ENCODE data around the gene GFPT2.

Gene GFPT2

GRCh38 chr5:180350711-180351465 lies 2.2 kb downstream of the GFPT2 start:
- H3K9me3 ChIP-seq (ENCODE audit: insufficient read depth, low read length): no peaks in the 10 kb centered on the region
- DNase-seq (ENCODE audit: low read depth, low spot score): no peak
- H3K9ac ChIP-seq (ENCODE audit: insufficient read length, low read depth): no peak overlapping the region
- peak overlapping the region; percentile 11 for H3K4me3 ChIP-seq (ENCODE audit: insufficient read length, low read depth)
- peaks cover 25% of the 10 kb centered on the region for H3K27me3 ChIP-seq (ENCODE audit: insufficient read depth, insufficient read length)
- H3K4me1 ChIP-seq (ENCODE audit: insufficient read depth, insufficient read length): peaks cover 16% of the 10 kb centered on the region
- peaks cover 44% of the 10 kb centered on the region for H3K36me3 ChIP-seq (ENCODE audit: insufficient read depth, insufficient read length, low read length)
- TF ChIP-seq ZNF274 (IDR thresholded peaks at IDR 0.05; ENCODE audit: low read depth, low read length) (no peak), YY1 (IDR thresholded peaks at IDR 0.05; ENCODE audit: insufficient read depth, insufficient read length) (no peak), SUZ12 (IDR thresholded peaks at IDR 0.05; ENCODE audit: extremely low read depth, insufficient read depth, insufficient read length) (no peak)

- no peak for DNase-seq (ENCODE audit: low read depth, low spot score)
- peaks cover 21% of the 10 kb centered on the region for H3K4me1 ChIP-seq (ENCODE audit: insufficient read depth, insufficient read length)
- H3K4me3 ChIP-seq (ENCODE audit: insufficient read length, low read depth): no peak overlapping the region
- no peaks in the 10 kb centered on the region for H3K9me3 ChIP-seq (ENCODE audit: insufficient read depth, low read length)
- H3K27me3 ChIP-seq (ENCODE audit: insufficient read depth, insufficient read length): peaks cover 19% of the 10 kb centered on the region
- H3K9ac ChIP-seq (ENCODE audit: insufficient read length, low read depth): no peak overlapping the region
- TF ChIP-seq ZNF274 (IDR thresholded peaks at IDR 0.05; ENCODE audit: low read depth, low read length): no peak
- no peak for TF ChIP-seq YY1 (IDR thresholded peaks at IDR 0.05; ENCODE audit: insufficient read depth, insufficient read length)
- no peak for TF ChIP-seq SUZ12 (IDR thresholded peaks at IDR 0.05; ENCODE audit: extremely low read depth, insufficient read depth, insufficient read length)
- H3K36me3 ChIP-seq (ENCODE audit: insufficient read depth, insufficient read length, low read length): peaks cover 50% of the 10 kb centered on the region
These were observed 2.8 kb downstream of the GFPT2 start for GRCh38 chr5:180350296-180350695.

- Histone ChIP-seq H3K36me3 (ENCODE audit: insufficient read depth, insufficient read length, low read length) (peaks cover 55% of the 10 kb centered on the region), H3K4me1 (ENCODE audit: insufficient read depth, insufficient read length) (peaks cover 23% of the 10 kb centered on the region), H3K4me3 (ENCODE audit: insufficient read length, low read depth) (no peak overlapping the region), H3K9ac (ENCODE audit: insufficient read length, low read depth) (no peak overlapping the region), H3K27me3 (ENCODE audit: insufficient read depth, insufficient read length) (peaks cover 11% of the 10 kb centered on the region), H3K9me3 (ENCODE audit: insufficient read depth, low read length) (no peaks in the 10 kb centered on the region)
- no peak for DNase-seq (ENCODE audit: low read depth, low spot score)
- TF ChIP-seq YY1 (IDR thresholded peaks at IDR 0.05; ENCODE audit: insufficient read depth, insufficient read length): no peak
- TF ChIP-seq SUZ12 (IDR thresholded peaks at IDR 0.05; ENCODE audit: extremely low read depth, insufficient read depth, insufficient read length): no peak
These were observed 3.7 kb downstream of the GFPT2 start for GRCh38 chr5:180349391-180349790.

GRCh38 chr5:180348336-180348735 lies 4.8 kb downstream of the GFPT2 start:
- Histone ChIP-seq H3K4me1 (ENCODE audit: insufficient read depth, insufficient read length) (peaks cover 29% of the 10 kb centered on the region), H3K4me3 (ENCODE audit: insufficient read length, low read depth) (no peak overlapping the region), H3K9ac (ENCODE audit: insufficient read length, low read depth) (no peak overlapping the region), H3K9me3 (ENCODE audit: insufficient read depth, low read length) (no peaks in the 10 kb centered on the region), H3K36me3 (ENCODE audit: insufficient read depth, insufficient read length, low read length) (peaks cover 57% of the 10 kb centered on the region), H3K27me3 (ENCODE audit: insufficient read depth, insufficient read length) (no peaks in the 10 kb centered on the region)
- DNase-seq (ENCODE audit: low read depth, low spot score): no peak
- TF ChIP-seq ZNF274 (IDR thresholded peaks at IDR 0.05; ENCODE audit: low read depth, low read length) (no peak), YY1 (IDR thresholded peaks at IDR 0.05; ENCODE audit: insufficient read depth, insufficient read length) (no peak), SUZ12 (IDR thresholded peaks at IDR 0.05; ENCODE audit: extremely low read depth, insufficient read depth, insufficient read length) (no peak)

- H3K4me3 ChIP-seq (ENCODE audit: insufficient read length, low read depth): no peak overlapping the region
- no peak overlapping the region for H3K9ac ChIP-seq (ENCODE audit: insufficient read length, low read depth)
- no peaks in the 10 kb centered on the region for H3K27me3 ChIP-seq (ENCODE audit: insufficient read depth, insufficient read length)
- no peaks in the 10 kb centered on the region for H3K9me3 ChIP-seq (ENCODE audit: insufficient read depth, low read length)
- H3K4me1 ChIP-seq (ENCODE audit: insufficient read depth, insufficient read length): peaks cover 32% of the 10 kb centered on the region
- peaks cover 57% of the 10 kb centered on the region for H3K36me3 ChIP-seq (ENCODE audit: insufficient read depth, insufficient read length, low read length)
- DNase-seq (ENCODE audit: low read depth, low spot score): no peak
- TF ChIP-seq SUZ12 (IDR thresholded peaks at IDR 0.05; ENCODE audit: extremely low read depth, insufficient read depth, insufficient read length): no peak
- no peak for TF ChIP-seq YY1 (IDR thresholded peaks at IDR 0.05; ENCODE audit: insufficient read depth, insufficient read length)
- TF ChIP-seq ZNF274 (IDR thresholded peaks at IDR 0.05; ENCODE audit: low read depth, low read length): no peak
These were observed 5.4 kb downstream of the GFPT2 start for GRCh38 chr5:180347702-180348101.

- no peak for DNase-seq (ENCODE audit: low read depth, low spot score)
- no peaks in the 10 kb centered on the region for H3K9me3 ChIP-seq (ENCODE audit: insufficient read depth, low read length)
- peaks cover 26% of the 10 kb centered on the region for H3K4me1 ChIP-seq (ENCODE audit: insufficient read depth, insufficient read length)
- H3K36me3 ChIP-seq (ENCODE audit: insufficient read depth, insufficient read length, low read length): peaks cover 49% of the 10 kb centered on the region
- no peaks in the 10 kb centered on the region for H3K27me3 ChIP-seq (ENCODE audit: insufficient read depth, insufficient read length)
- no peak overlapping the region for H3K4me3 ChIP-seq (ENCODE audit: insufficient read length, low read depth)
- H3K9ac ChIP-seq (ENCODE audit: insufficient read length, low read depth): no peak overlapping the region
- no peak for TF ChIP-seq YY1 (IDR thresholded peaks at IDR 0.05; ENCODE audit: insufficient read depth, insufficient read length)
- TF ChIP-seq ZNF274 (IDR thresholded peaks at IDR 0.05; ENCODE audit: low read depth, low read length): no peak
- no peak for TF ChIP-seq SUZ12 (IDR thresholded peaks at IDR 0.05; ENCODE audit: extremely low read depth, insufficient read depth, insufficient read length)
These were observed 6.8 kb downstream of the GFPT2 start for GRCh38 chr5:180346358-180346757.

GRCh38 chr5:180345781-180346180 lies 7.4 kb downstream of the GFPT2 start:
- H3K9me3 ChIP-seq (ENCODE audit: insufficient read depth, low read length): no peaks in the 10 kb centered on the region
- H3K27me3 ChIP-seq (ENCODE audit: insufficient read depth, insufficient read length): no peaks in the 10 kb centered on the region
- peaks cover 47% of the 10 kb centered on the region for H3K36me3 ChIP-seq (ENCODE audit: insufficient read depth, insufficient read length, low read length)
- no peak overlapping the region for H3K4me3 ChIP-seq (ENCODE audit: insufficient read length, low read depth)
- DNase-seq (ENCODE audit: low read depth, low spot score): no peak
- TF ChIP-seq ZNF274 (IDR thresholded peaks at IDR 0.05; ENCODE audit: low read depth, low read length) (no peak), YY1 (IDR thresholded peaks at IDR 0.05; ENCODE audit: insufficient read depth, insufficient read length) (no peak), SUZ12 (IDR thresholded peaks at IDR 0.05; ENCODE audit: extremely low read depth, insufficient read depth, insufficient read length) (no peak)
- no peak overlapping the region for H3K9ac ChIP-seq (ENCODE audit: insufficient read length, low read depth)
- peaks cover 24% of the 10 kb centered on the region for H3K4me1 ChIP-seq (ENCODE audit: insufficient read depth, insufficient read length)

Data from NT2/D1 (cell line).